IPS-20b (cell line): Measurements from ENCODE around the gene TMEM175.

ENCODE experiments used
- H3K27ac ChIP-seq: one replicate; pipeline ENCODE4 v1.5.1; 2013; ENCODE audit warnings: low read length
- H3K27me3 ChIP-seq: 2 replicates; pipeline ENCODE4 v1.6.1; 2013; ENCODE audit warnings: mild to moderate bottlenecking, low read length, inconsistent platforms; ENCODE audit not compliant: insufficient read depth
- H3K36me3 ChIP-seq: 2 replicates; pipeline ENCODE4 v1.6.1; 2013; ENCODE audit warnings: low read depth, mild to moderate bottlenecking, inconsistent platforms, low read length, moderate library complexity; ENCODE audit not compliant: insufficient read depth
- H3K4me1 ChIP-seq: 2 replicates; pipeline ENCODE4 v1.6.1; 2013; ENCODE audit warnings: mild to moderate bottlenecking, control low read depth, inconsistent platforms, low read length, moderate library complexity; ENCODE audit not compliant: insufficient read depth
- H3K4me3 ChIP-seq: 2 replicates; pipeline ENCODE4 v1.5.1; 2013; ENCODE audit warnings: mild to moderate bottlenecking, low read length, inconsistent platforms
- H3K9ac ChIP-seq: 2 replicates; pipeline ENCODE4 v1.6.1; 2013; ENCODE audit warnings: low read depth, mild to moderate bottlenecking, inconsistent platforms, low read length, moderate library complexity
- H3K9me3 ChIP-seq: 2 replicates; pipeline ENCODE4 v1.6.1; 2013; ENCODE audit warnings: mild to moderate bottlenecking, low read depth, low read length, inconsistent platforms; ENCODE audit not compliant: insufficient read depth

The TMEM175 gene, protein sequence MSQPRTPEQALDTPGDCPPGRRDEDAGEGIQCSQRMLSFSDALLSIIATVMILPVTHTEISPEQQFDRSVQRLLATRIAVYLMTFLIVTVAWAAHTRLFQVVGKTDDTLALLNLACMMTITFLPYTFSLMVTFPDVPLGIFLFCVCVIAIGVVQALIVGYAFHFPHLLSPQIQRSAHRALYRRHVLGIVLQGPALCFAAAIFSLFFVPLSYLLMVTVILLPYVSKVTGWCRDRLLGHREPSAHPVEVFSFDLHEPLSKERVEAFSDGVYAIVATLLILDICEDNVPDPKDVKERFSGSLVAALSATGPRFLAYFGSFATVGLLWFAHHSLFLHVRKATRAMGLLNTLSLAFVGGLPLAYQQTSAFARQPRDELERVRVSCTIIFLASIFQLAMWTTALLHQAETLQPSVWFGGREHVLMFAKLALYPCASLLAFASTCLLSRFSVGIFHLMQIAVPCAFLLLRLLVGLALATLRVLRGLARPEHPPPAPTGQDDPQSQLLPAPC

DNA sequence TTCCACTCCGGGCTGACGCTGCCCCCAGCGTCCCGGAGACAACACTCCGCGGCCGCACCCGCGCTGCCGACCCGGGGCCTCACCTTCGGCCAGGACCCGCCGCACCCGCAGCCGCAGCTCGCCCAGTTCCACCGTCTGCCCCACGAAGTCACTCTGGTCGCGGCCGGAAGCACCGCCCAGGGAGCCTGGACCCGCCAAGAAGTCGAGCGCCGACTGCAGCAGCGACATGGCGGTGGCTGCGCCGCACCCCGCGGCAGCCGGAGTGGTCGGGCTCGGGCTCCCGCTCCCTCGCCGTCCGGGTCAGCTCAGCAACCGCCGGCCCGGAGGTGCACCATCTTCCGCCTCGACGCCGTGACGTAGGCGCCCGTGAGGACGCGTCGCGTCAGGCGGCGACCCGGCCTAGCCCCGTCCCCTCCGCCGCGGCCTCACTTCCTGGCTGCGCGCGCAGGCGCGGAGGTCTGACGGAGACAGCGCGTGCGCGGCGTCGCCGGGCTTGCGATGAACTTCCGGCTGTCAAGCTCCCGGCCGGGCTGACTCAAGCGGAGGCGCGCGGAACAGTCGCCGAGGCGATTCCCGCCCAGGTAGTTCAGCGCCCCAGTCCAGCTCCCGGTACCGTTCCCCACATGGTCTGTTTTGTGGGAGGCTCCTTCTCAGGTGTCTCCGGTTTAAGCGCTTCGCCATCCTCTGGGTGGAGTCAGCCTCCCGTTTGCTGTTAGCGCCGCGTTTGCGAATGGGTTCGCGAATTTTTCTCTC is at the start of gene TMEM175, which contains the start of gene GAK:
Gene TMEM175, plus strand, starts transcription at position 501 of the 753 bp plus-strand sequence. CDS start 15,280 bp downstream, outside the sequence.
Gene GAK, minus strand, starts transcription at position 357 of the 753 bp plus-strand sequence. Its CDS starts 129 bp downstream, at position 228.
- peak within 1 kb of the TSS; percentile 95 for H3K4me3 ChIP-seq
- H3K27ac ChIP-seq = peak within 1 kb of the TSS; percentile 77
- peak within 1 kb of the TSS; percentile 91; the same call in 1 of the 2 replicates for H3K9ac ChIP-seq
- H3K4me1 ChIP-seq = peaks cover 5% of the 10 kb centered on the region
- no peaks in the 10 kb centered on the region for H3K9me3 ChIP-seq
- H3K36me3 ChIP-seq = no peaks in the 10 kb centered on the region
- H3K27me3 ChIP-seq = no peaks in the 10 kb centered on the region

- Histone ChIP-seq H3K27me3 (no peaks in the 10 kb centered on the region), H3K9ac (no peak overlapping the region), H3K4me1 (no peaks in the 10 kb centered on the region), H3K9me3 (no peaks in the 10 kb centered on the region), H3K4me3 (no peak overlapping the region), H3K27ac (no peak overlapping the region), H3K36me3 (peaks cover 21% of the 10 kb centered on the region)
Observed at GRCh38 chr4:882646-883045, 49.6 kb upstream of the TMEM175 start.

DNA sequence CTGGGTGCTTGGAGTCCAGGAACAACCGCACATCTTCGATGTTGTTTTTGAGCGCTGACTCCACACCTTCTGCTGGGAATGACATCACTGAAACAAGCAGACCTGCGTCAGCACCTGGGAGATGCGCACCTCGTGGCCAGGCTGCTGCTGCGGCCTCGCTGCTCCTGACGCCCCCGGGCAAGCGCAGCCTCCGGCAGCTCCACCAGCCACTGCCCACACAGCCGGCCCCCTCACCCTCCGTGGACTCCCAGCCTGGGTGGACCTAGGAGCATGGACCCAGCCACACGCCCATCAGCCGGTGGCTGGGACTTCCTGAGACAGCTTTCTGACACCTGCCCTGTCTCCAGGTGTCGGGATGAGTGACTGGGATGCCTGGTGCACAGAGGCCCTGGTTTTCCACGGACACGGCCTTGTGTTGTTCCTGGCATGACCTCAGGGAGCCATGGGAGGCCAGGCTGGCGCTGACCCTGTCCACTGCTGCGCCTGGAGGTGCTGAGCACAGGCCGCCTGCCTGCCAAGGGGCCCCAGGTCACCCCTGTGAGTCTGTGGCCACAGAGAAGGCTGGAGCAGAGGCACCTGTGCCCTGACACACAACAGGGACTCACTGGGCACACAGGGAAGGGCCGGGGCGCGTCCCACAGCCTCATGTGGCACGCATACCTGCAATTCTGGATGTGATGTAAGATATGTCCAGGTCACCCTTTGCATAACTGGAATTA is 48.7 kb upstream of the TMEM175 start:
- peaks cover 21% of the 10 kb centered on the region for H3K36me3 ChIP-seq
- H3K9ac ChIP-seq = no peak overlapping the region
- no peaks in the 10 kb centered on the region for H3K27me3 ChIP-seq
- H3K4me1 ChIP-seq = no peaks in the 10 kb centered on the region
- no peak overlapping the region for H3K4me3 ChIP-seq
- no peaks in the 10 kb centered on the region for H3K9me3 ChIP-seq
- no peak overlapping the region for H3K27ac ChIP-seq

DNA sequence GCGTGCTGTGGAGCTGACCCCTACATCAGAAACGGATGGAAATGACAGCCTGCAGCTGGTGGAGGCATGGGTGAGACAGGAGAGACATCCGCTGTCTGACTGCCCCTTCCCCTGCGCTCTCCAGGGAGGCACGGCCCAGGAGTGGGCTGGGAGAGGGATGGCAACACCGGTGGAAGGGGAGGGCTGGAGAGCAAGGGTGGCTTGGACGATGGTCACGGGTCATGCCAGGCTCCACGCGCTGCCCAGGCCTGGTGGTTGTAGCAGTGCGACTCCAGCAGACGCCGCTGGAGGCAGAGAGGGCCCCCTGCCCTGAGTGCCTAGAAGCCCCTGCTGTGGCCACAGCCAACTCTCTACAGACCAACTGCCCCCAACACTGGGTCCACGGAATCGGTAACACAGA is 48.0 kb upstream of the TMEM175 start:
- Histone ChIP-seq H3K27ac (no peak overlapping the region), H3K9ac (no peak overlapping the region), H3K27me3 (no peaks in the 10 kb centered on the region), H3K4me3 (no peak overlapping the region), H3K9me3 (no peaks in the 10 kb centered on the region), H3K36me3 (peaks cover 22% of the 10 kb centered on the region), H3K4me1 (no peaks in the 10 kb centered on the region)

GRCh38 chr4:884896-885295 is 47.4 kb upstream of the TMEM175 start:
- Histone ChIP-seq H3K27ac (no peak overlapping the region), H3K27me3 (no peaks in the 10 kb centered on the region), H3K9me3 (no peaks in the 10 kb centered on the region), H3K9ac (no peak overlapping the region), H3K4me3 (no peak overlapping the region), H3K36me3 (peaks cover 16% of the 10 kb centered on the region; the same call in 1 of the 2 replicates), H3K4me1 (no peaks in the 10 kb centered on the region)

DNA sequence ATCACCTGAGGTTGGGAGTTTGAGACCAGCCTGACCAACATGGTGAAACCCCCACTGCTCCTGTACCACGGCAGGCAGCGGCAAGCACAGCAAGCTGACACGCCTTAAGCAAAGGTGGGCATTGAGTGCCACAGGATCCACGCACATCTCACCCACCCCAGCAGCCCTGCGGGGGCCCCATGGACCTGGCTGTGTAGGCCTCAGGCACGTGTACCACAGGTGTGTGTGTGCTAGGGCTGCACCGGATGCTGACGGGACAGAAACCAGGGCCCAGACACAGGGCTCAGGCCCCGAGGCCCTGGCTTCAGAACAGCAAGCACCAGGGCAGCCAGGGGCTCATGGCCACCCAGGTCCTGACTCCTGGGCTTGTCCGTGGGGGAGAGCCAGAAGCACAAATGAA is 46.9 kb upstream of the TMEM175 start:
- H3K4me1 ChIP-seq = no peaks in the 10 kb centered on the region
- H3K9ac ChIP-seq = no peak overlapping the region
- no peaks in the 10 kb centered on the region for H3K9me3 ChIP-seq
- H3K4me3 ChIP-seq = no peak overlapping the region
- peaks cover 12% of the 10 kb centered on the region; the same call in 1 of the 2 replicates for H3K36me3 ChIP-seq
- H3K27ac ChIP-seq = no peak overlapping the region
- no peaks in the 10 kb centered on the region for H3K27me3 ChIP-seq

DNA sequence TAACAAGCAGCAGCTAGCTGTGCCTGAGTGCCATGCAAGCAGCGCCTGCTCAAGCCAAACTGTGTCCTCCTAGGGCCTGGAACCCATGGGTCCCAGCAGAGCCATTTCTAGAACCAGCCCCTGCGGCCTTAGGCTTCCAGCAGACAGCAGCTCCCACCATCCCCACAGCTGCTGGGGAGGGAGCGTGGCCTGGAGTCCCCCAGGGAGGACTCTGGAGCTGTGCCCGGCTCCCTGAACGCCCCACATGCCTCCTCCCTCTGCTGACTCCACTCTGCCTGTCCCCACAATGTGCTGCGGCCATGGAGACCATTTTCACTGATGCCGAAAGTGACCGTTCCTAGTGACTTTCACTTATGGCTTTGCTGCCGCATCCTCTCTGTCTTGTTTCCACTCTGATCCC is 46.0 kb upstream of the TMEM175 start:
- H3K4me3 ChIP-seq = no peak overlapping the region
- H3K27me3 ChIP-seq = no peaks in the 10 kb centered on the region
- no peak overlapping the region for H3K9ac ChIP-seq
- H3K36me3 ChIP-seq = 0 out of 2 replicates have a peak, but pooled peaks cover 10% of the 10 kb centered on the region
- no peak overlapping the region for H3K27ac ChIP-seq
- no peaks in the 10 kb centered on the region for H3K9me3 ChIP-seq
- H3K4me1 ChIP-seq = no peaks in the 10 kb centered on the region

GRCh38 chr4:887034-887763 is 45.1 kb upstream of the TMEM175 start:
- Histone ChIP-seq H3K4me3 (no peak overlapping the region), H3K27me3 (no peaks in the 10 kb centered on the region), H3K36me3 (0 out of 2 replicates have a peak, but pooled peaks cover 8% of the 10 kb centered on the region), H3K9me3 (no peaks in the 10 kb centered on the region), H3K4me1 (no peaks in the 10 kb centered on the region), H3K27ac (no peak overlapping the region), H3K9ac (no peak overlapping the region)

DNA sequence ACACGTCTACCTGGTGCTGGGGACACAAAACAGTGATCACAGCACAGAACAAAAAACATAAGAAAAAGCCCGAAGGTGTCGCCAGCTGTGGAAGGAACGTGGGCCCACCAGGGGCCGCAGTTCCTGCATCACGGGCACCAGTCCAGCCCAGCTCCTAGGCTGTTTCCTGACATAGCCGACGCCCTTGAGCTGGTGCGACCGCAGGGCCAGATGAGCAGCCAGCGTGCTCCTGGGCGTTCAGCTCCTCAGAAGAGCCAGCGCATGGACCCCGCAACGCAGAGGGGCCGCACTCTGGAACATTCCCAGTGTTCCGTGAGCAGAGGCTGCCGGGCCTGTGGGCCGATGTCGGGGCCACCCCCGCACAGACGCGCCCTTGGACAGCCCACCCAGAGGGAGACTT is 44.2 kb upstream of the TMEM175 start:
- H3K27ac ChIP-seq = no peak overlapping the region
- no peaks in the 10 kb centered on the region for H3K27me3 ChIP-seq
- H3K4me1 ChIP-seq = no peaks in the 10 kb centered on the region
- H3K9ac ChIP-seq = no peak overlapping the region
- peaks cover 8% of the 10 kb centered on the region; the same call in 1 of the 2 replicates for H3K36me3 ChIP-seq
- no peak overlapping the region for H3K4me3 ChIP-seq
- H3K9me3 ChIP-seq = no peaks in the 10 kb centered on the region

- Histone ChIP-seq H3K9me3 (no peaks in the 10 kb centered on the region), H3K27me3 (no peaks in the 10 kb centered on the region), H3K36me3 (peaks cover 8% of the 10 kb centered on the region; the same call in 1 of the 2 replicates), H3K4me3 (no peak overlapping the region), H3K27ac (no peak overlapping the region), H3K4me1 (no peaks in the 10 kb centered on the region), H3K9ac (no peak overlapping the region)
Observed at GRCh38 chr4:889516-889915, 42.7 kb upstream of the TMEM175 start.
